GM21529 (cell line): ENCODE measurements around the gene MNX1.

Source experiments
- ATAC-seq: cut with Tn5 transposase; IDR thresholded peaks from one replicate; pipeline ENCODE4 v1.9.1; 2021; ENCODE audit not compliant: unreplicated experiment

MNX1 gene

GRCh38 chr7:157016352-157017041, 6.0 kb upstream of the MNX1 start:
- peak; percentile 73 for ATAC-seq

DNA sequence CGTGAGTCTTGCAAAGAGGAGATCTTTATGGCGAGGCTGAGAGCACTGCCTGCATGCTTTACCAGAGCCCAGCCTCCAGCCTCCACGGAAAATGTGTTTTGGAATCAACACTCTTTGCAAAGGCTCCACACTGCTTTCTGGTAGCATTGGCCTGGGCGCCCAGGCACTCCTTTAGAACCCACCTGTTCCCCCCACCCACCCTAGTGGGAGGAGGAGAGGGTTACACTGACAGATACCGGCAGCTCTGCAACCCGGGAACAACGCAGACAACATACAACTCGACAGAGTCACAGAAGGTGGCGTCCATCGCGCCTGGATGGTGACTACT, 5.5 kb upstream of the MNX1 start:
- peak; percentile 6 for ATAC-seq

GRCh38 chr7:157014635-157015555, 4.4 kb upstream of the MNX1 start:
- ATAC-seq = no peak

DNA sequence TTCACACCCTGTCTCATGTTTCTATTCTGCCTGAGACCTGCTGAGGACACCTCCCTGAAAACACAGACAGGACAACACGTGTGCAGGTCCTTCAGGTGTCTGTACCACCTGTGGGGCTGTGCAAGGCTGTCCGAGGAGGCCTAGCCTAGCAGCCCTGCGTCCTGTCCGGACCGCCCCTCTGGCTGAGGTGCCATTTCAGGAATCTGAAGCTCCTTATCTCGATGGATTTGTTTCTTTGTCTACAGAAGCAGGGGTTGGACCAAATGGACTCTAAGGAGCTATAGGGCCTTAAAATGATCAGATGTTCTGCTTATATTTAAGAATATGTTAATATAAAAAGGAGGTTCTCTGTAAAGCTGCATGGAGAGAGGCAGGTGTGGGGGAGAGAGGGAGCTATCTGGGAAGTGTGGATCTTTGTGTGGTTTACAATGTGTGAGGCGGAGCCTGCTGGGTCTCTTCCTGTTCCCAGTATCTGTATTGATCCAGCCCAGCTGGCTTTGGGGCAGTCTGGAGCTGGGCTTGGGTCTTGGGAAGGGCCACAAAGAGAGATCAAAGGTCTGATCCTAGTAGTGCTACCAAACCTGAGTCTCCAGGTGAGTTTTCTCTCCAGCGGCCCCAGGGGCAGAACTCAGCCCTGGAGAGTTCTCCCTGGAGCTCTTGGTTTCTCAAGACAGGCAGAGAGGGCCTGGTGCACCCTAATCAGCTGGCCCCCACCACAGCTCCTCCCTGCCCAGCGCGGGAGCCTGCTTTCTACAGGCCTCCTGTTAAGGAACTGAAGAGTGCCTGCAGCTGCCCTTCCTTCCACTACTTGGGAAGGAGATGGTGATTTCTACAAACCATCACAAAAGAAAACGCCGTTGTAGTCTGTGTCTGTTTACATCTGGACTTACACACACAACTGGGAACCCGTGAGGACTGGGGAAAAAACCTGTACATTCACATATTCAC, 3.4 kb upstream of the MNX1 start:
- ATAC-seq = no peak

GRCh38 chr7:157013101-157013500, 2.6 kb upstream of the MNX1 start:
- no peak for ATAC-seq

GRCh38 chr7:157012113-157012547, 1.7 kb upstream of the MNX1 start:
- no peak for ATAC-seq

- ATAC-seq = no peak
Measured at GRCh38 chr7:157011333-157012112, 1.1 kb upstream of the MNX1 start.

- ATAC-seq = peak; percentile 24
Measured at GRCh38 chr7:157009778-157010587, 480 bp downstream of the MNX1 start.

- peak; percentile 26 for ATAC-seq
Measured at GRCh38 chr7:157009170-157009777, 1.2 kb downstream of the MNX1 start.

DNA sequence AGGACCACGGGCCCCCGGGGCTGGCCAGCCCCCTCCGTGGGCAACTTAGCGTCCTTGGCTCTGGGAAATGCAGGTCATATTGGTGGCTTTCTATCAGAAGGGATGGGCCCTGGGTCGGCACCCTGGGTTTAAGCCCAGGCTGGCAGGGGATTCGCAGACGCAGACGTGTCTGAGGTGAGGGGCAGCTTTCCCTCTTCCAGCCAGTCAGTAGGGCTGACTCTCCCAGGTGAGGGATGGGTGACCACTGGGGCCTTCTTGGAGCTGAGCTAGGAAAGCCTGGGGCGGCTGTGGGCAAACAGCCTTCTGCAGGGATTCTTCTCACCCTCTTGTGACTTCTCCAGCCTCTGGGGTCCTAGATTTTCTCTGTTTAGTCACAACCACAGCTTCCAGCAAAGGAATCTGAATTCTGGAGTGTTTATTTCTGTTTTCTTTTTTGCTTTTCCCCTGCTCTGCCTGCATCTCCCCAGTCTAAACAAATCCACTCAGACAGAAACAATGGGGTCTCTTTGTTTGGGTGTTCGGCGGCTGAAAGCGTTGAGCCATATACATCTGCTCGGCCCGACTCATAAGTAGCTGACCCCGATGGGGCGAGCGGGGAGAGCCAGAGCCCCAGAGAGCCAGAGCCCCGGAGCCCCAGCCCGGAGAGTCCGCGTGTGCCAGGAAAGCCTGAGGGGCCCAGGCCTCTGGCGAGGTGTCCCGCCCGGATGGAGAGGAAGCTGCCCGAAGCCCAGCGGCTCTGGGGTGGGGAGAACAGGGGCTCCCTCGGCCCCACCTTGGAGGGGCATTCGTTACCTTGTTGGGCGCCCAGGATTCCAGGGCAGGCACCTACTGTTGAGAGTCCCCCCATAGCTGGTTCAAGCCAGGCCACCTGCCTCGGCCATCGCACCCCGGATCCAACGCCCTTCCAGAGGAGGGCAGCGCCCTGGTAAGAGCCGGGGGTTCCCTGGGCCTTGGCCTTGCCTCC, 2.0 kb downstream of the MNX1 start:
- ATAC-seq = no peak

DNA sequence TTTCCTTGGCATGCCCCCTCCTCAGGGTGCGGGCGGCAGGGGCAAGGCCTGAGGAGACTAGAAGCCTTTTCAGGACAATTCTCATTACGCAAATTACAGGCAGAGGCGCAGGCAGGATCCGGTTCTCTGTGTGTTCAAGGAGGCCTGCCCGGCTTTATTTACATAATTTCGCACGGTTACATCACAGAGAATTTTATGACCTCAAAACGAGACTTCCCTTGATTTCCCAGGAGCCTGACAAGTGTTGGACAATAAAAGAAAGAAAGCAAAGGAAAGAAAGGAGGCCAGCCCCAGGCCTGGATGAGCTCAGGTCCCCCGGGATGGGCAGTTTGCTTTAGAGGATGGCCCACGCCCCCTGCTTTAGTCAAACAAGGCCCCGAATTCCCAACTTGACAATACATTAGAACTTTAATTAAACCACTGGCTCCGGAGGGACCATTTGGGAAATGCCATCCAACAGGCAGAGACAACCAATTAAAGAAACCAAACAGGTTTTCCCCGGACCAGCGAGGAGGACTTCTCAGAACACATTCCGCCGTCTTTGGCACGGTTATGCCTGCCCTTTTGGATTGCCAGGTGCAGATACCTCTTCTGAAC, 2.9 kb downstream of the MNX1 start:
- ATAC-seq = no peak

GRCh38 chr7:157006829-157007469, 3.5 kb downstream of the MNX1 start:
- no peak for ATAC-seq

GRCh38 chr7:157006205-157006747, 4.2 kb downstream of the MNX1 start:
- ATAC-seq = no peak

- ATAC-seq = no peak
Measured at GRCh38 chr7:157005456-157006204, 4.8 kb downstream of the MNX1 start.

- ATAC-seq = no peak
Measured at GRCh38 chr7:157004521-157005455, 5.7 kb downstream of the MNX1 start.
